Endothelial cell of umbilical vein (primary cell): Measurements from ENCODE around the gene IP6K2.
"Not testable (repeated sequence)": the region's sequence is repeated elsewhere in the genome, so short reads cannot be mapped to it uniquely, and the experiment has no call there.

Experiments
- CTCF ChIP-seq, 2 donors: IDR thresholded peaks; 1 replicate in 1 of 2; 2 replicates in 1 of 2; pipeline ENCODE4 v1.5.1; 2011; ENCODE audit warnings: low read length in 2 of 2, mild to moderate bottlenecking in 2 of 2, moderate library complexity in 2 of 2, control low read depth in 1 of 2, inconsistent platforms in 1 of 2, low read depth in 1 of 2; ENCODE audit not compliant: insufficient read depth in 1 of 2; ENCODE audit errors: extremely low read depth in 1 of 2
- EZH2 ChIP-seq: IDR thresholded peaks from 2 replicates; pipeline ENCODE4 v1.6.1; 2012; ENCODE audit warnings: borderline replicate concordance, low read depth, mild to moderate bottlenecking, moderate library complexity, low read length, inconsistent platforms; ENCODE audit not compliant: severe bottlenecking
- FOS ChIP-seq: IDR thresholded peaks from 2 replicates; pipeline ENCODE4 v1.6.1; 2011; ENCODE audit warnings: mild to moderate bottlenecking, low read length, moderate library complexity, borderline replicate concordance; ENCODE audit not compliant: insufficient read depth
- GATA2 ChIP-seq: IDR thresholded peaks from 2 replicates; pipeline ENCODE4 v1.7.0; 2011; ENCODE audit warnings: low read depth, mild to moderate bottlenecking, moderate library complexity, mixed read lengths, low read length; ENCODE audit not compliant: insufficient read length, insufficient read depth
- JUN ChIP-seq: IDR thresholded peaks from 2 replicates; pipeline ENCODE4 v1.6.1; 2011; ENCODE audit warnings: borderline replicate concordance, low read depth; ENCODE audit not compliant: insufficient read length, insufficient read depth
- MAX ChIP-seq: IDR thresholded peaks from 2 replicates; pipeline ENCODE4 v1.6.1; 2011; ENCODE audit not compliant: insufficient read depth, insufficient read length
- MYC ChIP-seq: IDR thresholded peaks from one replicate; pipeline ENCODE4 v1.6.1; 2011; ENCODE audit warnings: mild to moderate bottlenecking, low read depth, low read length
- POLR2A ChIP-seq: IDR thresholded peaks from 2 replicates; pipeline ENCODE4 v1.6.1; 2012; ENCODE audit warnings: low read depth, mild to moderate bottlenecking, control low read depth, low read length
- POLR2AphosphoS5 ChIP-seq: IDR thresholded peaks from 2 replicates; pipeline ENCODE4 v1.6.1; 2012; ENCODE audit warnings: low read depth, mild to moderate bottlenecking, control low read depth, low read length, moderate library complexity; ENCODE audit not compliant: insufficient read depth

GRCh38 chr3:48759531-48759930 is 42.5 kb upstream of the IP6K2 start:
- not testable (repeated sequence) for TF ChIP-seq CTCF (IDR thresholded peaks at IDR 0.05; ENCODE audit: extremely low read depth in 1 of 2, insufficient read depth in 1 of 2, low read depth in 1 of 2, low read length in 2 of 2); MYC; POLR2A; MAX; EZH2; POLR2AphosphoS5; GATA2; JUN; FOS
